Neural crest cell (in vitro differentiated cells): ENCODE results near the gene UBXN10. TPM values are rescaled to one million over a fixed set of nuclear protein-coding genes. Genes with fewer than 3 reads are reported as not detected.

Experiments used
- DNase-seq: peaks from one replicate; pipeline ENCODE4 v3.0.0; 2021; ENCODE audit warnings: low read depth, mixed read lengths, low spot score
- H3K27ac Mint-ChIP-seq: one replicate; pipeline ENCODE4 v1.8.0; 2021; ENCODE audit warnings: mild to moderate bottlenecking, mixed read lengths; ENCODE audit not compliant: unreplicated experiment
- H3K27me3 Mint-ChIP-seq: 2 replicates; pipeline ENCODE4 v1.8.0; 2021; ENCODE audit warnings: low read depth, mild to moderate bottlenecking, mixed read lengths
- H3K36me3 Mint-ChIP-seq: 2 replicates; pipeline ENCODE4 v1.8.0; 2021; ENCODE audit warnings: low read depth, mild to moderate bottlenecking, mixed read lengths
- H3K4me1 Mint-ChIP-seq: 2 replicates; pipeline ENCODE4 v1.8.0; 2021; ENCODE audit warnings: mixed read lengths
- H3K4me3 Mint-ChIP-seq: one replicate; pipeline ENCODE4 v1.8.0; 2021; ENCODE audit warnings: mild to moderate bottlenecking, mixed read lengths
- H3K9me3 Mint-ChIP-seq: 2 replicates; pipeline ENCODE4 v1.8.0; 2021; ENCODE audit warnings: mixed read lengths
- CTCF ChIP-seq: fragments of 200-600 bp; sonication (generic); conservative IDR thresholded peaks from 2 replicates; pipeline ENCODE4 v1.5.0; 2021; ENCODE audit warnings: antibody characterized with exemption, mild to moderate bottlenecking
- total RNA-seq: library from RNA; stranded (reverse); gene quantifications from 2 replicates; pipeline ENCODE4 v1.2.1, GENCODE V29; 2021

Gene UBXN10
- total RNA-seq, 1 donor from 2014 or later, result 1.4 TPM

GRCh38 chr1:20210736-20211460 is 25.0 kb downstream of the UBXN10 start:
- Mint-ChIP-seq H3K27ac (no peak overlapping the region), H3K4me1 (peaks cover 3% of the 10 kb centered on the region), H3K9me3 (no peaks in the 10 kb centered on the region), H3K27me3 (peaks cover 35% of the 10 kb centered on the region), H3K4me3 (no peak overlapping the region), H3K36me3 (no peaks in the 10 kb centered on the region)
- DNase-seq, result no peak
- no peak for TF ChIP-seq CTCF

GRCh38 chr1:20211511-20211931 is 25.6 kb downstream of the UBXN10 start:
- Mint-ChIP-seq H3K36me3 (no peaks in the 10 kb centered on the region), H3K27ac (no peak overlapping the region), H3K27me3 (peaks cover 40% of the 10 kb centered on the region), H3K4me3 (no peak overlapping the region), H3K9me3 (no peaks in the 10 kb centered on the region), H3K4me1 (peaks cover 3% of the 10 kb centered on the region)
- DNase-seq, result no peak
- TF ChIP-seq CTCF, result no peak

GRCh38 chr1:20212085-20212684 is 26.3 kb downstream of the UBXN10 start:
- Mint-ChIP-seq H3K27ac (no peak overlapping the region), H3K4me1 (peaks cover 3% of the 10 kb centered on the region), H3K4me3 (no peak overlapping the region), H3K9me3 (no peaks in the 10 kb centered on the region), H3K27me3 (peaks cover 43% of the 10 kb centered on the region), H3K36me3 (no peaks in the 10 kb centered on the region)
- no peak for DNase-seq
- no peak for TF ChIP-seq CTCF

GRCh38 chr1:20212685-20213331 is 26.9 kb downstream of the UBXN10 start:
- DNase-seq, result peak; percentile 63
- Mint-ChIP-seq H3K27ac (no peak overlapping the region), H3K4me1 (peaks cover 3% of the 10 kb centered on the region), H3K4me3 (no peak overlapping the region), H3K9me3 (no peaks in the 10 kb centered on the region), H3K27me3 (peaks cover 46% of the 10 kb centered on the region), H3K36me3 (no peaks in the 10 kb centered on the region)
- peak; percentile 88 for TF ChIP-seq CTCF

- H3K27me3 Mint-ChIP-seq, result peaks cover 45% of the 10 kb centered on the region
- peaks cover 15% of the 10 kb centered on the region for H3K4me1 Mint-ChIP-seq
- no peak for TF ChIP-seq CTCF
- H3K27ac Mint-ChIP-seq, result no peak overlapping the region
- H3K4me3 Mint-ChIP-seq, result no peak overlapping the region
- no peak for DNase-seq
- H3K36me3 Mint-ChIP-seq, result no peaks in the 10 kb centered on the region
- H3K9me3 Mint-ChIP-seq, result no peaks in the 10 kb centered on the region
These were observed 29.8 kb downstream of the UBXN10 start for GRCh38 chr1:20215716-20216115.
